Measurements from ENCODE around the gene GRIK2. TPM values are rescaled to one million over a fixed set of nuclear protein-coding genes. Genes with fewer than 3 reads are reported as not detected.

Gene GRIK2
- total RNA-seq, 2 donors from 2014 or later = 1.00 to 4.5 TPM

- Mint-ChIP-seq H3K27ac (no peak overlapping the region), H3K36me3 (ENCODE audit: low read depth) (no peaks in the 10 kb centered on the region)
These were observed 160.7 kb downstream of the GRIK2 start for GRCh38 chr6:101554231-101554630.

GRCh38 chr6:101558712-101559111 lies 165.2 kb downstream of the GRIK2 start:
- TF ChIP-seq CTCF (conservative IDR thresholded peaks at IDR 0.05) = no peak
- WGBS, 2 experiments (ENCODE audit: insufficient coverage in 1 of 2, insufficient read length in 1 of 2) = 80 to 95% methylated on average over 1 to 2 of the region's 2 CpGs
- no peak overlapping the region for H3K27ac Mint-ChIP-seq
- Histone ChIP-seq H3K27me3 (ENCODE audit: control insufficient read depth, insufficient read depth, low read length, poor library complexity, severe bottlenecking) (no peaks in the 10 kb centered on the region), H3K9me3 (ENCODE audit: control insufficient read depth, low read length) (no peaks in the 10 kb centered on the region), H3K9ac (ENCODE audit: extremely low read depth, low read length, poor library complexity, severe bottlenecking) (no peak overlapping the region), H3K27ac (ENCODE audit: low read depth, low read length) (no peak overlapping the region), H3K36me3 (ENCODE audit: control insufficient read depth, insufficient read depth, low read length) (no peaks in the 10 kb centered on the region), H3K4me3 (ENCODE audit: low read length) (no peak overlapping the region), H3K4me1 (ENCODE audit: control insufficient read depth, insufficient read depth, low read length) (no peaks in the 10 kb centered on the region)
- no peaks in the 10 kb centered on the region for H3K9me3 Mint-ChIP-seq
- H3K27me3 Mint-ChIP-seq (ENCODE audit: insufficient read depth) = no peaks in the 10 kb centered on the region
- no peak overlapping the region for H3K4me3 Mint-ChIP-seq
- no peak for DNase-seq
- H3K36me3 Mint-ChIP-seq (ENCODE audit: low read depth) = no peaks in the 10 kb centered on the region
- peaks cover 1% of the 10 kb centered on the region for H3K4me1 Mint-ChIP-seq

More at GRCh38 chr6:101554231-101554630, 160.7 kb downstream of the GRIK2 start:
- WGBS, 2 experiments (ENCODE audit: insufficient coverage in 1 of 2, insufficient read length in 1 of 2) = 91% methylated on average over 1 of the region's 1 CpG; no CpG with 5 or more reads in 1 of the 2 experiments
- Histone ChIP-seq H3K4me3 (ENCODE audit: low read length) (no peak overlapping the region), H3K9me3 (ENCODE audit: control insufficient read depth, low read length) (no peaks in the 10 kb centered on the region), H3K9ac (ENCODE audit: extremely low read depth, low read length, poor library complexity, severe bottlenecking) (no peak overlapping the region), H3K4me1 (ENCODE audit: control insufficient read depth, insufficient read depth, low read length) (no peaks in the 10 kb centered on the region), H3K27ac (ENCODE audit: low read depth, low read length) (no peak overlapping the region), H3K27me3 (ENCODE audit: control insufficient read depth, insufficient read depth, low read length, poor library complexity, severe bottlenecking) (no peaks in the 10 kb centered on the region), H3K36me3 (ENCODE audit: control insufficient read depth, insufficient read depth, low read length) (no peaks in the 10 kb centered on the region)
- Mint-ChIP-seq H3K4me3 (no peak overlapping the region), H3K9me3 (no peaks in the 10 kb centered on the region), H3K4me1 (peaks cover 1% of the 10 kb centered on the region), H3K27me3 (ENCODE audit: insufficient read depth) (no peaks in the 10 kb centered on the region)
- TF ChIP-seq CTCF (conservative IDR thresholded peaks at IDR 0.05) = no peak
- DNase-seq = no peak

- no peaks in the 10 kb centered on the region for H3K27me3 ChIP-seq (ENCODE audit: control insufficient read depth, insufficient read depth, low read length, poor library complexity, severe bottlenecking)
- no peak overlapping the region for H3K27ac Mint-ChIP-seq
- no peak overlapping the region for H3K4me3 ChIP-seq (ENCODE audit: low read length)
- H3K4me3 Mint-ChIP-seq = no peak overlapping the region
- H3K36me3 ChIP-seq (ENCODE audit: control insufficient read depth, insufficient read depth, low read length) = no peaks in the 10 kb centered on the region
- peaks cover 3% of the 10 kb centered on the region for H3K4me1 Mint-ChIP-seq
- WGBS, 2 experiments (ENCODE audit: insufficient coverage in 1 of 2, insufficient read length in 1 of 2) = 94 to 100% methylated on average over 1 to 4 of the region's 4 CpGs
- H3K27me3 Mint-ChIP-seq (ENCODE audit: insufficient read depth) = no peaks in the 10 kb centered on the region
- no peaks in the 10 kb centered on the region for H3K9me3 Mint-ChIP-seq
- no peak overlapping the region for H3K9ac ChIP-seq (ENCODE audit: extremely low read depth, low read length, poor library complexity, severe bottlenecking)
- H3K36me3 Mint-ChIP-seq (ENCODE audit: low read depth) = no peaks in the 10 kb centered on the region
- no peaks in the 10 kb centered on the region for H3K4me1 ChIP-seq (ENCODE audit: control insufficient read depth, insufficient read depth, low read length)
- no peaks in the 10 kb centered on the region for H3K9me3 ChIP-seq (ENCODE audit: control insufficient read depth, low read length)
- no peak for TF ChIP-seq CTCF (conservative IDR thresholded peaks at IDR 0.05)
- no peak overlapping the region for H3K27ac ChIP-seq (ENCODE audit: low read depth, low read length)
- no peak for DNase-seq
These were observed 179.1 kb downstream of the GRIK2 start for GRCh38 chr6:101572627-101573026.

All from endodermal cell (in vitro differentiated cells).